Measurements from ENCODE around the gene POLD2.

DNA sequence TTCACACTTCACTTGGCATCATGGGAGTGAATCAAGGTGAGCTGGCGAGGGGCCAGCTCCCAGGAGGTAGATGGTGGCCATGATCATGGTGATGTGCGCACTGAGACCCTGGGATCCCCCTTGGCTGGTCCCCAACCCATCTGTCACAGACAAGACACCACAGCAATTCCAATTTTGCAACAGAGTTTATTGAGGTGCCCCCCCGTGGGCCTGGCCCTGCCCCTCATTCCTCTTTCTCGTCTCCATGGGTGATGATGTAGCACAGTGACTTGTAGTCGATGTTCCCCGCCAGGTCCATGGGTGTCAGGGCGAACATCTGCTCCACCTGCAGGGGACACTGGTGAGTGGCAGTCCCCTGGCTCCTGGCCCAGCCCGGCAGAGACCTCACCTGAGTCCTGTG lies 15.3 kb upstream of the POLD2 start:
- TF ChIP-seq, protein P1, sequence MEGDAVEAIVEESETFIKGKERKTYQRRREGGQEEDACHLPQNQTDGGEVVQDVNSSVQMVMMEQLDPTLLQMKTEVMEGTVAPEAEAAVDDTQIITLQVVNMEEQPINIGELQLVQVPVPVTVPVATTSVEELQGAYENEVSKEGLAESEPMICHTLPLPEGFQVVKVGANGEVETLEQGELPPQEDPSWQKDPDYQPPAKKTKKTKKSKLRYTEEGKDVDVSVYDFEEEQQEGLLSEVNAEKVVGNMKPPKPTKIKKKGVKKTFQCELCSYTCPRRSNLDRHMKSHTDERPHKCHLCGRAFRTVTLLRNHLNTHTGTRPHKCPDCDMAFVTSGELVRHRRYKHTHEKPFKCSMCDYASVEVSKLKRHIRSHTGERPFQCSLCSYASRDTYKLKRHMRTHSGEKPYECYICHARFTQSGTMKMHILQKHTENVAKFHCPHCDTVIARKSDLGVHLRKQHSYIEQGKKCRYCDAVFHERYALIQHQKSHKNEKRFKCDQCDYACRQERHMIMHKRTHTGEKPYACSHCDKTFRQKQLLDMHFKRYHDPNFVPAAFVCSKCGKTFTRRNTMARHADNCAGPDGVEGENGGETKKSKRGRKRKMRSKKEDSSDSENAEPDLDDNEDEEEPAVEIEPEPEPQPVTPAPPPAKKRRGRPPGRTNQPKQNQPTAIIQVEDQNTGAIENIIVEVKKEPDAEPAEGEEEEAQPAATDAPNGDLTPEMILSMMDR (conservative IDR thresholded peaks at IDR 0.05): no peak
- no peak for TF ChIP-seq ZFX (IDR thresholded peaks at IDR 0.05)

Data from C4-2B (cell line).